Nucleus accumbens (tissue), 56 donors: Measurements from ENCODE around the gene MRPL50.
A peak's percentile ranks its signal among the peaks of the same experiment; 100 is the strongest.

Experiments
- DNase-seq, 56 donors: peaks; one replicate each; lab custom pipeline; 2025; lab: John Stamatoyannopoulos, UW

The MRPL50 gene

GRCh38 chr9:101398068-101398929 is at the start of gene MRPL50, which contains the start of gene ZNF189:
Gene MRPL50, minus strand, starts transcription at chr9:101398618. Its CDS starts 26 bp downstream, at chr9:101398592.
Gene ZNF189, plus strand, starts transcription at chr9:101398851. Its CDS starts 306 bp downstream, at chr9:101399157.
- peak; percentile 71 to 100 (median 99) for DNase-seq

- no peak for DNase-seq
Observed at GRCh38 chr9:101446732-101447131, 48.3 kb upstream of the MRPL50 start.

- DNase-seq = peak in 1 of 56 donors; percentile 1
Observed at GRCh38 chr9:101445353-101446029, 47.1 kb upstream of the MRPL50 start.

GRCh38 chr9:101443364-101443771 is 45.0 kb upstream of the MRPL50 start:
- peak in 17 of 56 donors; percentile 2 to 36 (median 10) for DNase-seq

- DNase-seq = no peak
Observed at GRCh38 chr9:101442736-101443135, 44.3 kb upstream of the MRPL50 start.

- no peak for DNase-seq
Observed at GRCh38 chr9:101442318-101442717, 43.9 kb upstream of the MRPL50 start.

GRCh38 chr9:101440714-101441230 is 42.4 kb upstream of the MRPL50 start:
- DNase-seq = no peak

GRCh38 chr9:101438523-101438922 is 40.1 kb upstream of the MRPL50 start:
- DNase-seq = no peak

GRCh38 chr9:101437806-101438232 is 39.4 kb upstream of the MRPL50 start:
- DNase-seq = no peak

GRCh38 chr9:101435601-101436079 is 37.2 kb upstream of the MRPL50 start, which contains the start of gene ALDOB:
Gene ALDOB, minus strand, starts transcription at chr9:101435774. Its CDS starts 4,887 bp downstream, at chr9:101430887.
- no peak for DNase-seq

GRCh38 chr9:101434998-101435397 is 36.6 kb upstream of the MRPL50 start:
- no peak for DNase-seq

- DNase-seq = no peak
Observed at GRCh38 chr9:101433229-101433628, 34.8 kb upstream of the MRPL50 start.

- DNase-seq = no peak
Observed at GRCh38 chr9:101432740-101433139, 34.3 kb upstream of the MRPL50 start.

- no peak for DNase-seq
Observed at GRCh38 chr9:101432171-101432570, 33.8 kb upstream of the MRPL50 start.

GRCh38 chr9:101429736-101430135 is 31.3 kb upstream of the MRPL50 start:
- no peak for DNase-seq

- no peak for DNase-seq
Observed at GRCh38 chr9:101428909-101429308, 30.5 kb upstream of the MRPL50 start.

GRCh38 chr9:101427957-101428655 is 29.7 kb upstream of the MRPL50 start:
- no peak for DNase-seq

GRCh38 chr9:101427358-101427757 is 28.9 kb upstream of the MRPL50 start:
- DNase-seq = no peak

- no peak for DNase-seq
Observed at GRCh38 chr9:101421653-101422065, 23.2 kb upstream of the MRPL50 start.

GRCh38 chr9:101419863-101420262 is 21.4 kb upstream of the MRPL50 start:
- DNase-seq = no peak
